Measurements from ENCODE around the gene SLC6A5. TPM values are rescaled to one million over a fixed set of nuclear protein-coding genes. Genes with fewer than 3 reads are reported as not detected.

SLC6A5 gene
- polyA plus RNA-seq, 1 of the 3 experiments (the other 2 are of a cell fraction) = not detected

- TF ChIP-seq USF2 (IDR thresholded peaks at IDR 0.05; ENCODE audit: borderline replicate concordance, low read depth, low read length) (no peak), RFX5 (IDR thresholded peaks at IDR 0.05; ENCODE audit: low read length) (no peak), SIN3A (IDR thresholded peaks at IDR 0.05; ENCODE audit: borderline replicate concordance, low read depth, low read length) (no peak), ZBTB33 (IDR thresholded peaks at IDR 0.05; ENCODE audit: borderline replicate concordance, low read depth) (no peak), TCF12 (IDR thresholded peaks at IDR 0.05) (no peak), NFIC (IDR thresholded peaks at IDR 0.05; ENCODE audit: borderline replicate concordance) (no peak), USF1 (IDR thresholded peaks at IDR 0.05; ENCODE audit: borderline replicate concordance, low read depth) (no peak), SMC3 (IDR thresholded peaks at IDR 0.05; ENCODE audit: low read depth, low read length) (no peak), CHD2 (IDR thresholded peaks at IDR 0.05; ENCODE audit: low read length, partially characterized antibody) (no peak), TEAD4 (IDR thresholded peaks at IDR 0.05; ENCODE audit: borderline replicate concordance, insufficient read depth) (no peak)
Measured at GRCh38 chr11:20638074-20638473, 38.7 kb downstream of the SLC6A5 start (continued).

GRCh38 chr11:20639688-20640087 lies 40.3 kb downstream of the SLC6A5 start:
- Histone ChIP-seq H3K4me3 (ENCODE audit: low read depth in 2 of 2, low read length in 1 of 2) (no peak overlapping the region), H3K4me2 (no peak overlapping the region), H3K79me2 (ENCODE audit: insufficient read depth) (no peaks in the 10 kb centered on the region), H3K9ac (no peak overlapping the region), H3F3A (replicated peaks; ENCODE audit: insufficient read depth) (no peaks in the 10 kb centered on the region), H3K36me3 (replicated peaks in 1 of 2; ENCODE audit: control insufficient read depth in 1 of 2, insufficient read depth in 2 of 2, low read length in 1 of 2) (no peaks in the 10 kb centered on the region), H3K9me2 (no peaks in the 10 kb centered on the region), H2AFZ (ENCODE audit: low read depth) (no peak overlapping the region), H3K9me3 (no peaks in the 10 kb centered on the region), H3K27me3 (ENCODE audit: insufficient read depth) (no peaks in the 10 kb centered on the region), H4K20me1 (ENCODE audit: insufficient read depth) (no peaks in the 10 kb centered on the region), H3K27ac (ENCODE audit: low read depth in 2 of 2, low read length in 1 of 2) (no peak overlapping the region), H3K4me1 (ENCODE audit: control insufficient read depth in 1 of 2, insufficient read depth in 2 of 2, low read depth in 1 of 2, low read length in 1 of 2) (no peaks in the 10 kb centered on the region; a peak in 1 of 4 replicates)
- POLR2A ChIA-PET = no interaction called here
- TF ChIP-seq FOSL2 (IDR thresholded peaks at IDR 0.05; ENCODE audit: borderline replicate concordance, low read depth) (no peak), RCOR1 (IDR thresholded peaks at IDR 0.05; ENCODE audit: low read length) (no peak), CHD2 (IDR thresholded peaks at IDR 0.05; ENCODE audit: low read length, partially characterized antibody) (no peak), RAD21 (IDR thresholded peaks at IDR 0.05; ENCODE audit: low read length) (no peak), JUND (IDR thresholded peaks at IDR 0.05) (no peak)
- WGBS (ENCODE audit: low lambda C conversion rate) = 10% methylated on average over 2 of the region's 3 CpGs
- CTCF ChIA-PET = interaction anchor here (1.7 to 2.4 kb wide), 3 partner anchors 8 to 1491 kb away, joined by 4 to 28 read pairs (median 7); no protein-coding TSS in a partner anchor
- DNase-seq = no peak

Measured in SK-N-SH (cell line).